ENCODE data around the gene MCUR1. TPM values are rescaled to one million over a fixed set of nuclear protein-coding genes. Genes with fewer than 3 reads are reported as not detected.

The MCUR1 gene
- total and polyA plus RNA-seq, 2 of the 13 experiments (the other 11 are each of a cell fraction or from before 2014, with no cell fraction given) = 8.0 to 29.6 TPM

GRCh38 chr6:13825871-13826270 is 11.5 kb upstream of the MCUR1 start:
- BruUV-seq (replicated peaks) = no TSS peak
- no peak for FAIRE-seq
- TF ChIP-seq HNF4G (IDR thresholded peaks at IDR 0.05; ENCODE audit: borderline replicate concordance, low read depth, low read length) (peak; percentile 53; the same call in 1 of the 2 replicates), HNF4G (CRISPR knock-in tag; IDR thresholded peaks at IDR 0.05; ENCODE audit: borderline replicate concordance, low read depth) (no peak), BCL6 (CRISPR knock-in tag; IDR thresholded peaks at IDR 0.05) (peak; percentile 41; the same call in 1 of the 2 replicates), HNF4A (CRISPR knock-in tag; IDR thresholded peaks at IDR 0.05) (peak; percentile 78), RXRB (CRISPR knock-in tag; IDR thresholded peaks at IDR 0.05; ENCODE audit: borderline replicate concordance) (0 out of 2 replicates have a peak, but pooled peaks have one; percentile 12), PPARG (CRISPR knock-in tag; conservative IDR thresholded peaks at IDR 0.05) (no peak), ZNF644 (CRISPR knock-in tag; IDR thresholded peaks at IDR 0.05; ENCODE audit: low read depth) (0 out of 2 replicates have a peak, but pooled peaks have one; percentile 31), MED1 (CRISPR knock-in tag; IDR thresholded peaks at IDR 0.05) (no peak), NR2F1 (CRISPR knock-in tag; IDR thresholded peaks at IDR 0.05) (peak; percentile 39 to 45; a peak in 1 of 4 replicates), FOXP1 (IDR thresholded peaks at IDR 0.05) (no peak), FOXP1 (CRISPR knock-in tag; IDR thresholded peaks at IDR 0.05) (0 out of 2 replicates have a peak, but pooled peaks have one; percentile 12), CEBPG (CRISPR knock-in tag; IDR thresholded peaks at IDR 0.05) (peak; percentile 67; the same call in 1 of the 2 replicates), EP300 (IDR thresholded peaks at IDR 0.05; ENCODE audit: low read depth in 2 of 2, low read length in 2 of 2) (peak in 1 of 2 experiments; percentile 49; a peak in 2 of 4 replicates), EP300 (CRISPR knock-in tag; IDR thresholded peaks at IDR 0.05; ENCODE audit: borderline replicate concordance) (no peak), NR2F6 (IDR thresholded peaks at IDR 0.05) (peak; percentile 38; the same call in 1 of the 2 replicates), NR2F6 (CRISPR knock-in tag; IDR thresholded peaks at IDR 0.05) (peak; percentile 33; the same call in 1 of the 2 replicates)
- TF ChIP-seq, protein P1, sequence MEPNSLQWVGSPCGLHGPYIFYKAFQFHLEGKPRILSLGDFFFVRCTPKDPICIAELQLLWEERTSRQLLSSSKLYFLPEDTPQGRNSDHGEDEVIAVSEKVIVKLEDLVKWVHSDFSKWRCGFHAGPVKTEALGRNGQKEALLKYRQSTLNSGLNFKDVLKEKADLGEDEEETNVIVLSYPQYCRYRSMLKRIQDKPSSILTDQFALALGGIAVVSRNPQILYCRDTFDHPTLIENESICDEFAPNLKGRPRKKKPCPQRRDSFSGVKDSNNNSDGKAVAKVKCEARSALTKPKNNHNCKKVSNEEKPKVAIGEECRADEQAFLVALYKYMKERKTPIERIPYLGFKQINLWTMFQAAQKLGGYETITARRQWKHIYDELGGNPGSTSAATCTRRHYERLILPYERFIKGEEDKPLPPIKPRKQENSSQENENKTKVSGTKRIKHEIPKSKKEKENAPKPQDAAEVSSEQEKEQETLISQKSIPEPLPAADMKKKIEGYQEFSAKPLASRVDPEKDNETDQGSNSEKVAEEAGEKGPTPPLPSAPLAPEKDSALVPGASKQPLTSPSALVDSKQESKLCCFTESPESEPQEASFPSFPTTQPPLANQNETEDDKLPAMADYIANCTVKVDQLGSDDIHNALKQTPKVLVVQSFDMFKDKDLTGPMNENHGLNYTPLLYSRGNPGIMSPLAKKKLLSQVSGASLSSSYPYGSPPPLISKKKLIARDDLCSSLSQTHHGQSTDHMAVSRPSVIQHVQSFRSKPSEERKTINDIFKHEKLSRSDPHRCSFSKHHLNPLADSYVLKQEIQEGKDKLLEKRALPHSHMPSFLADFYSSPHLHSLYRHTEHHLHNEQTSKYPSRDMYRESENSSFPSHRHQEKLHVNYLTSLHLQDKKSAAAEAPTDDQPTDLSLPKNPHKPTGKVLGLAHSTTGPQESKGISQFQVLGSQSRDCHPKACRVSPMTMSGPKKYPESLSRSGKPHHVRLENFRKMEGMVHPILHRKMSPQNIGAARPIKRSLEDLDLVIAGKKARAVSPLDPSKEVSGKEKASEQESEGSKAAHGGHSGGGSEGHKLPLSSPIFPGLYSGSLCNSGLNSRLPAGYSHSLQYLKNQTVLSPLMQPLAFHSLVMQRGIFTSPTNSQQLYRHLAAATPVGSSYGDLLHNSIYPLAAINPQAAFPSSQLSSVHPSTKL (CRISPR knock-in tag; IDR thresholded peaks at IDR 0.05) = peak; percentile 71
- TF ChIP-seq, protein P2, sequence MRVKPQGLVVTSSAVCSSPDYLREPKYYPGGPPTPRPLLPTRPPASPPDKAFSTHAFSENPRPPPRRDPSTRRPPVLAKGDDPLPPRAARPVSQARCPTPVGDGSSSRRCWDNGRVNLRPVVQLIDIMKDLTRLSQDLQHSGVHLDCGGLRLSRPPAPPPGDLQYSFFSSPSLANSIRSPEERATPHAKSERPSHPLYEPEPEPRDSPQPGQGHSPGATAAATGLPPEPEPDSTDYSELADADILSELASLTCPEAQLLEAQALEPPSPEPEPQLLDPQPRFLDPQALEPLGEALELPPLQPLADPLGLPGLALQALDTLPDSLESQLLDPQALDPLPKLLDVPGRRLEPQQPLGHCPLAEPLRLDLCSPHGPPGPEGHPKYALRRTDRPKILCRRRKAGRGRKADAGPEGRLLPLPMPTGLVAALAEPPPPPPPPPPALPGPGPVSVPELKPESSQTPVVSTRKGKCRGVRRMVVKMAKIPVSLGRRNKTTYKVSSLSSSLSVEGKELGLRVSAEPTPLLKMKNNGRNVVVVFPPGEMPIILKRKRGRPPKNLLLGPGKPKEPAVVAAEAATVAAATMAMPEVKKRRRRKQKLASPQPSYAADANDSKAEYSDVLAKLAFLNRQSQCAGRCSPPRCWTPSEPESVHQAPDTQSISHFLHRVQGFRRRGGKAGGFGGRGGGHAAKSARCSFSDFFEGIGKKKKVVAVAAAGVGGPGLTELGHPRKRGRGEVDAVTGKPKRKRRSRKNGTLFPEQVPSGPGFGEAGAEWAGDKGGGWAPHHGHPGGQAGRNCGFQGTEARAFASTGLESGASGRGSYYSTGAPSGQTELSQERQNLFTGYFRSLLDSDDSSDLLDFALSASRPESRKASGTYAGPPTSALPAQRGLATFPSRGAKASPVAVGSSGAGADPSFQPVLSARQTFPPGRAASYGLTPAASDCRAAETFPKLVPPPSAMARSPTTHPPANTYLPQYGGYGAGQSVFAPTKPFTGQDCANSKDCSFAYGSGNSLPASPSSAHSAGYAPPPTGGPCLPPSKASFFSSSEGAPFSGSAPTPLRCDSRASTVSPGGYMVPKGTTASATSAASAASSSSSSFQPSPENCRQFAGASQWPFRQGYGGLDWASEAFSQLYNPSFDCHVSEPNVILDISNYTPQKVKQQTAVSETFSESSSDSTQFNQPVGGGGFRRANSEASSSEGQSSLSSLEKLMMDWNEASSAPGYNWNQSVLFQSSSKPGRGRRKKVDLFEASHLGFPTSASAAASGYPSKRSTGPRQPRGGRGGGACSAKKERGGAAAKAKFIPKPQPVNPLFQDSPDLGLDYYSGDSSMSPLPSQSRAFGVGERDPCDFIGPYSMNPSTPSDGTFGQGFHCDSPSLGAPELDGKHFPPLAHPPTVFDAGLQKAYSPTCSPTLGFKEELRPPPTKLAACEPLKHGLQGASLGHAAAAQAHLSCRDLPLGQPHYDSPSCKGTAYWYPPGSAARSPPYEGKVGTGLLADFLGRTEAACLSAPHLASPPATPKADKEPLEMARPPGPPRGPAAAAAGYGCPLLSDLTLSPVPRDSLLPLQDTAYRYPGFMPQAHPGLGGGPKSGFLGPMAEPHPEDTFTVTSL (CRISPR knock-in tag; IDR thresholded peaks at IDR 0.05; ENCODE audit: borderline replicate concordance) = 0 out of 2 replicates have a peak, but pooled peaks have one; percentile 28

More at GRCh38 chr6:13825871-13826270, 11.5 kb upstream of the MCUR1 start:
- Histone ChIP-seq H3K27me3 (ENCODE audit: control insufficient read depth in 1 of 2, insufficient read depth in 2 of 2, low read length in 2 of 2) (peaks cover 0 to 1% of the 10 kb centered on the region in 2 experiments; a peak in 1 of 5 replicates), H3K27ac (ENCODE audit: extremely low read length, insufficient read depth, low read length) (no peak overlapping the region), H3K36me3 (replicated peaks in 1 of 2; ENCODE audit: control insufficient read depth in 1 of 2, insufficient read depth in 2 of 2, low read length in 2 of 2) (no peaks in the 10 kb centered on the region), H3K9ac (ENCODE audit: insufficient read depth, low read depth, low read length) (no peak overlapping the region), H3K4me2 (ENCODE audit: low read depth, low read length) (no peak overlapping the region), H4K20me1 (ENCODE audit: insufficient read depth, low read length) (no peaks in the 10 kb centered on the region), H3K4me3 (replicated peaks in 1 of 3; ENCODE audit: insufficient read depth in 1 of 3, low read depth in 2 of 3, low read length in 3 of 3) (no peak overlapping the region), H3K4me1 (ENCODE audit: insufficient read depth, low read length) (peaks cover 47% of the 10 kb centered on the region), H3K9me3 (ENCODE audit: low read length) (peaks cover 12% of the 10 kb centered on the region; the same call in 1 of the 2 replicates), H2AFZ (ENCODE audit: low read length) (no peak overlapping the region), H3K79me2 (ENCODE audit: insufficient read depth, low read length) (no peaks in the 10 kb centered on the region)
- ChIA-PET POLR2A (interaction anchor here (4.8 kb wide), 1 partner anchor 12 kb away, joined by 29 read pairs; the partner anchor contains the start of gene MCUR1), CTCF (ENCODE audit: low intra/inter-chr PET ratio, low total read pairs) (no interaction called here)
- ATAC-seq (peak; percentile 67), DNase-seq (ENCODE audit: low spot score) (peak; percentile 41)
- in situ Hi-C loops (cut with HindIII; ENCODE audit: extremely low pct_ligation_motif_present, low pct_unique_long_range_greater_than_20kb) (no loop called here), intact Hi-C loops (cut with micrococcal nuclease; ENCODE audit: unreplicated experiment) (no loop called here)
- 81% methylated on average over 1 of the region's 1 CpG for WGBS (ENCODE audit: low lambda C conversion rate)

Measured in HepG2 (cell line).